LNCAP (cell line): ENCODE data around the gene CCDC77.

ENCODE experiments used
- CTCF ChIP-seq: fragments of 450-650 bp; IDR thresholded peaks from 2 replicates; pipeline ENCODE4 v1.5.1; 2017; ENCODE audit warnings: mild to moderate bottlenecking

Gene CCDC77

GRCh38 chr12:388541-389141 is 12.8 kb upstream of the CCDC77 start:
- TF ChIP-seq CTCF, result no peak

- TF ChIP-seq CTCF, result no peak
Measured at GRCh38 chr12:389142-390096, 12.0 kb upstream of the CCDC77 start, which contains the start of gene KDM5A. TSS of gene KDM5A (minus strand) at chr12:389320. CDS start at chr12:389091, 229 bp downstream.

- no peak for TF ChIP-seq CTCF
Measured at GRCh38 chr12:400828-401227, 616 bp upstream of the CCDC77 start.

- TF ChIP-seq CTCF, result peak; percentile 40; the same call in 1 of the 2 replicates
Measured at GRCh38 chr12:402029-402389, 565 bp downstream of the CCDC77 start.

GRCh38 chr12:414859-415258 is 13.4 kb downstream of the CCDC77 start:
- no peak for TF ChIP-seq CTCF

- TF ChIP-seq CTCF, result no peak
Measured at GRCh38 chr12:418432-418831, 17.0 kb downstream of the CCDC77 start.

- no peak for TF ChIP-seq CTCF
Measured at GRCh38 chr12:422526-422925, 21.1 kb downstream of the CCDC77 start.
